HepG2 (cell line): ENCODE results near the gene MNX1. TPM values are rescaled to one million over a fixed set of nuclear protein-coding genes. Genes with fewer than 3 reads are reported as not detected.

Experiments used
- ARID3A ChIP-seq: IDR thresholded peaks from 2 replicates; pipeline ENCODE4 v1.6.1; 2012; ENCODE audit warnings: low read depth, low read length, improper control_type of control experiment
- ARNTL ChIP-seq: sonication (generic); formaldehyde crosslinking; IDR thresholded peaks from 2 replicates; pipeline ENCODE4 v1.4.0; 2020; ENCODE audit warnings: mild to moderate bottlenecking, missing genetic modification reagents
- CREM ChIP-seq, 2 experiments: sonication (generic) in 1 of 2; formaldehyde crosslinking in 1 of 2; IDR thresholded peaks; 2 replicates each; pipeline versions ENCODE4 v1.4.0 to v1.6.1; 2016 to 2020; ENCODE audit warnings: antibody characterized with exemption in 1 of 2, mild to moderate bottlenecking in 1 of 2, missing genetic modification reagents in 1 of 2
- FIP1L1 ChIP-seq: fragments of 200-400 bp; formaldehyde crosslinking; IDR thresholded peaks from 2 replicates; pipeline ENCODE4 v1.6.1; 2018; ENCODE audit warnings: low read depth, mild to moderate bottlenecking, low read length, moderate library complexity, borderline replicate concordance; ENCODE audit not compliant: insufficient read depth
- LRRFIP1 ChIP-seq: sonication (generic); formaldehyde crosslinking; conservative IDR thresholded peaks from 2 replicates; pipeline ENCODE4 v1.4.0; 2020; ENCODE audit warnings: missing genetic modification reagents
- NFE2L2 ChIP-seq: fragments of 150-350 bp; IDR thresholded peaks from 2 replicates; pipeline ENCODE4 v1.6.1; 2014; ENCODE audit warnings: low read length
- NFIC ChIP-seq: IDR thresholded peaks from 2 replicates; pipeline ENCODE4 v1.6.1; 2012; ENCODE audit warnings: mild to moderate bottlenecking, low read length, inconsistent platforms
- PHF8 ChIP-seq: sonication (generic); formaldehyde crosslinking; IDR thresholded peaks from 2 replicates; pipeline ENCODE4 v1.5.0; 2020; ENCODE audit warnings: missing genetic modification reagents
- RCOR2 ChIP-seq: IDR thresholded peaks from 2 replicates; pipeline ENCODE4 v1.6.1; 2016; ENCODE audit warnings: missing biosample characterization, missing genetic modification reagents
- SIN3A ChIP-seq: IDR thresholded peaks from 2 replicates; pipeline ENCODE4 v1.6.1; 2011; ENCODE audit warnings: low read depth, mild to moderate bottlenecking, control low read depth, low read length, borderline replicate concordance
- SIX4 ChIP-seq: sonication (generic); formaldehyde crosslinking; IDR thresholded peaks from 2 replicates; pipeline ENCODE4 v1.4.0; 2020; ENCODE audit warnings: missing genetic modification reagents
- TFAP4 ChIP-seq: sonication (generic); IDR thresholded peaks from 2 replicates; pipeline ENCODE4 v1.6.1; 2016; ENCODE audit warnings: low read depth, borderline replicate concordance
- ZBTB43 ChIP-seq: sonication (generic); formaldehyde crosslinking; conservative IDR thresholded peaks from 2 replicates; pipeline ENCODE4 v1.4.0; 2020; ENCODE audit warnings: missing genetic modification reagents
- ZFAT ChIP-seq: sonication (generic); formaldehyde crosslinking; conservative IDR thresholded peaks from 2 replicates; pipeline ENCODE4 v1.8.1; 2023; ENCODE audit warnings: missing genetic modification reagents, inconsistent platforms
- ZFY ChIP-seq: sonication (generic); formaldehyde crosslinking; IDR thresholded peaks from 2 replicates; pipeline ENCODE4 v1.4.0; 2020; ENCODE audit warnings: missing genetic modification reagents
- ZNF101 ChIP-seq: sonication (generic); formaldehyde crosslinking; IDR thresholded peaks from 2 replicates; pipeline ENCODE4 v1.4.0; 2020; ENCODE audit warnings: mild to moderate bottlenecking, low read depth, missing genetic modification reagents, borderline replicate concordance
- ZNF160 ChIP-seq: sonication (generic); formaldehyde crosslinking; IDR thresholded peaks from 2 replicates; pipeline ENCODE4 v1.8.0; 2022; ENCODE audit warnings: mild to moderate bottlenecking, inconsistent platforms, missing genetic modification reagents
- ZNF687 ChIP-seq: sonication (generic); formaldehyde crosslinking; IDR thresholded peaks from 2 replicates; pipeline ENCODE4 v1.5.1; 2020; ENCODE audit warnings: mild to moderate bottlenecking, missing genetic modification reagents, moderate library complexity
- polyA plus RNA-seq, 8 experiments: library from polyadenylated mRNA; depleted of rRNA in 3 of 8; stranded (reverse) in 7 of 8; unstranded in 1 of 8; fragments of >200 nt; fragmentation: Illumina TruSeq in 4 of 8; extraction: Trizol in 4 of 8; gene quantifications; 2 replicates each; pipeline versions ENCODE4 v1.2.1 to v1.2.3, GENCODE V29; 2011 to 2016; ENCODE audit warnings: low read depth in 4 of 8, missing spikeins in 1 of 8, mixed read lengths in 1 of 8; ENCODE audit not compliant: insufficient read depth in 1 of 8
- total RNA-seq, 5 experiments: library from RNA; depleted of rRNA; stranded (reverse); fragments of >200 nt; fragmentation: Illumina TruSeq; extraction: Trizol; gene quantifications; 2 replicates each; pipeline ENCODE4 v1.2.3, GENCODE V29; 2016; ENCODE audit warnings: low read depth in 1 of 5

MNX1 gene
- total and polyA plus RNA-seq, 2 of the 13 experiments (the other 11 are each of a cell fraction or from before 2014, with no cell fraction given) = 0.94 to 6.1 TPM

DNA sequence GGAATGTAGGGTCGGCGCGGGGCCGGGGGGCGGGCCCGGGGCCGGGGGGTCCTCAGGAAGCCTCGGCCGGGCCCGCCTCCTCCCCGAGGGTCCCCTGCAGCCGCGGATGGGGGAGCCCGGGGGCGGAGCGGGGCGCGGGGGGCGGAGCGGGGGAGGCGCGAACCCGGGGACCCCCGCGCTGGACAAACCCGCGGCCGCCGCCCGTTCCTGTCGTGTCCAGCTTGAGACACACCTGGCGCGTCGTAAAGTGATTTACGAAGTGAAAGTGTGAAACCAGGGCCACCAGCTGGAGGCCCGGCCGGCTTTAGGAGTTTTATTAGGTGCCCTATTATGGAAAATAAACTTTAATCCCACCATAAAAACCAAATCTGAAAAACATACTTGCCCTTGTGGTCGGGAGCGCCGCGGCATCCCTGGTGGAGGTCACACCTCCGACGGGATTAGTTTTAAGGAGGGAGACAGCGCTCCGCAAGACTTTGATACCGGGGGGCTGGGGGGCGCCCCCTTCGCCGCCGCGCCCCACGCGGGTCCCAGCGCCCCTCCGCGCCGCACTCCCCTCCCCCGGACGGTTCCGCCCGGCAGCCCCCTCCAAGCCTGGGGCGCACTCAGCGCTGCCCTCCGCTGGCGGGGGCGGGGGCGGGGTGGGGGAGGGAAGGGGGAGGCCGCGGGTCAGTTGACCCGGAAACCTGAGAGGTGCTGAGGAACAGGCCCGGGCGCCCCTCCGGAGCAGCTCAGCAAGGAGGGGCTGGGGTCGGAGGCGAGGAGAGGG is 10.3 kb downstream of the MNX1 start (continued):
- no peak for TF ChIP-seq LRRFIP1 (CRISPR knock-in tag)
- TF ChIP-seq ZFAT = no peak
- 0 out of 2 replicates have a peak, but pooled peaks have one; percentile 15 for TF ChIP-seq PHF8
- TF ChIP-seq ZFY = peak; percentile 20; the same call in 1 of the 2 replicates
- TF ChIP-seq NFIC = no peak
- TF ChIP-seq TFAP4 = peak; percentile 3; the same call in 1 of the 2 replicates
- TF ChIP-seq ARID3A = no peak
- no peak for TF ChIP-seq SIN3A
- TF ChIP-seq ZNF160 (CRISPR knock-in tag) = no peak
- no peak for TF ChIP-seq FIP1L1
- no peak for TF ChIP-seq SIX4
- TF ChIP-seq ZBTB43 = no peak
- TF ChIP-seq ARNTL (CRISPR knock-in tag) = no peak
- TF ChIP-seq NFE2L2 = no peak
- TF ChIP-seq ZNF101 (CRISPR knock-in tag) = no peak
- no peak for TF ChIP-seq CREM (IDR thresholded peaks at IDR 0.05)
- no peak for TF ChIP-seq CREM (CRISPR knock-in tag; IDR thresholded peaks at IDR 0.05)
- TF ChIP-seq ZNF687 = no peak
- no peak for TF ChIP-seq RCOR2 (CRISPR knock-in tag)
